Neural cell (in vitro differentiated cells): ENCODE data around the gene BLCAP.

Experiments
- CTCF ChIP-seq: fragments of 450-650 bp; IDR thresholded peaks from 2 replicates; pipeline ENCODE4 v1.5.1; 2014; ENCODE audit warnings: antibody characterized with exemption, mild to moderate bottlenecking, moderate library complexity; ENCODE audit not compliant: poor library complexity, severe bottlenecking
- EP300 ChIP-seq: fragments of 450-650 bp; conservative IDR thresholded peaks from 2 replicates; pipeline ENCODE4 v1.6.1; 2014; ENCODE audit warnings: antibody characterized with exemption, mild to moderate bottlenecking, moderate library complexity; ENCODE audit not compliant: poor library complexity, severe bottlenecking
- EZH2 ChIP-seq: fragments of 200-600, 300-800 bp; shearing (Covaris generic), sonication (generic); IDR thresholded peaks from 2 replicates; pipeline ENCODE4 v1.6.1; 2014; ENCODE audit warnings: antibody characterized with exemption, low read length, borderline replicate concordance, mild to moderate bottlenecking; ENCODE audit not compliant: insufficient read depth, poor library complexity, severe bottlenecking
- POLR2AphosphoS5 ChIP-seq: IDR thresholded peaks from 2 replicates; pipeline ENCODE4 v1.6.1; 2012
- RAD21 ChIP-seq: fragments of 450-650 bp; conservative IDR thresholded peaks from 2 replicates; pipeline ENCODE4 v1.6.1; 2014; ENCODE audit warnings: antibody characterized with exemption, mild to moderate bottlenecking, moderate library complexity
- SMC3 ChIP-seq: fragments of 450-650 bp; conservative IDR thresholded peaks from 2 replicates; pipeline ENCODE4 v1.6.1; 2014; ENCODE audit warnings: antibody characterized with exemption, mild to moderate bottlenecking, moderate library complexity; ENCODE audit not compliant: poor library complexity
- TAF1 ChIP-seq: IDR thresholded peaks from 2 replicates; pipeline ENCODE4 v1.6.1; 2012; ENCODE audit warnings: low read depth

- TF ChIP-seq CTCF: no peak
- no peak for TF ChIP-seq POLR2AphosphoS5
- TF ChIP-seq EP300: no peak
- TF ChIP-seq EZH2: no peak
- no peak for TF ChIP-seq RAD21
- no peak for TF ChIP-seq TAF1
- TF ChIP-seq SMC3: no peak
Measured at GRCh38 chr20:37540001-37540400, 12.3 kb upstream of the BLCAP start.
